Measurements from ENCODE around the gene L3MBTL4.
"Not testable (repeated sequence)": the region's sequence is repeated elsewhere in the genome, so short reads cannot be mapped to it uniquely, and the experiment has no call there.

L3MBTL4 gene

GRCh38 chr18:6406075-6406909, 8.4 kb downstream of the L3MBTL4 start:
- no peak for DNase-seq (ENCODE audit: low spot score)

GRCh38 chr18:6405237-6406074, 9.3 kb downstream of the L3MBTL4 start:
- DNase-seq (ENCODE audit: low spot score): no peak

GRCh38 chr18:6404834-6405233, 9.9 kb downstream of the L3MBTL4 start:
- no peak for DNase-seq (ENCODE audit: low spot score)

GRCh38 chr18:6401687-6402086, 13.0 kb downstream of the L3MBTL4 start:
- DNase-seq (ENCODE audit: low spot score): no peak

- DNase-seq (ENCODE audit: low spot score): no peak
Observed at GRCh38 chr18:6399776-6400175, 14.9 kb downstream of the L3MBTL4 start.

- no peak for DNase-seq (ENCODE audit: low spot score)
Observed at GRCh38 chr18:6397931-6398566, 16.7 kb downstream of the L3MBTL4 start.

- DNase-seq (ENCODE audit: low spot score): no peak
Observed at GRCh38 chr18:6396847-6397246, 17.9 kb downstream of the L3MBTL4 start.

- no peak for DNase-seq (ENCODE audit: low spot score)
Observed at GRCh38 chr18:6396276-6396675, 18.4 kb downstream of the L3MBTL4 start.

- no peak for DNase-seq (ENCODE audit: low spot score)
Observed at GRCh38 chr18:6389005-6389404, 25.7 kb downstream of the L3MBTL4 start.

GRCh38 chr18:6382963-6383362, 31.7 kb downstream of the L3MBTL4 start:
- DNase-seq (ENCODE audit: low spot score): no peak

GRCh38 chr18:6377473-6377872, 37.2 kb downstream of the L3MBTL4 start:
- DNase-seq (ENCODE audit: low spot score): not testable (repeated sequence)

- DNase-seq (ENCODE audit: low spot score): no peak
Observed at GRCh38 chr18:6376433-6377229, 38.1 kb downstream of the L3MBTL4 start.

GRCh38 chr18:6374935-6375529, 39.7 kb downstream of the L3MBTL4 start:
- DNase-seq (ENCODE audit: low spot score): no peak

- DNase-seq (ENCODE audit: low spot score): no peak
Observed at GRCh38 chr18:6374340-6374739, 40.4 kb downstream of the L3MBTL4 start.

GRCh38 chr18:6373187-6373586, 41.5 kb downstream of the L3MBTL4 start:
- DNase-seq (ENCODE audit: low spot score): no peak

- DNase-seq (ENCODE audit: low spot score): no peak
Observed at GRCh38 chr18:6370886-6371635, 43.6 kb downstream of the L3MBTL4 start.

- DNase-seq (ENCODE audit: low spot score): no peak
Observed at GRCh38 chr18:6370410-6370809, 44.3 kb downstream of the L3MBTL4 start.

GRCh38 chr18:6368017-6368416, 46.7 kb downstream of the L3MBTL4 start:
- DNase-seq (ENCODE audit: low spot score): no peak

- DNase-seq (ENCODE audit: low spot score): no peak
Observed at GRCh38 chr18:6367208-6367607, 47.5 kb downstream of the L3MBTL4 start.

GRCh38 chr18:6366776-6367175, 47.9 kb downstream of the L3MBTL4 start:
- no peak for DNase-seq (ENCODE audit: low spot score)

GRCh38 chr18:6365385-6365784, 49.3 kb downstream of the L3MBTL4 start:
- peak; percentile 27 for DNase-seq (ENCODE audit: low spot score)

All from COLO829 (cell line).